Keratinocyte (primary cell): ENCODE results near the gene SLX4. TPM values are rescaled to one million over a fixed set of nuclear protein-coding genes. Genes with fewer than 3 reads are reported as not detected.

Experiments used
- DNase-seq: peaks from one replicate; pipeline ENCODE4 v3.0.0-alpha.2; 2011; ENCODE audit warnings: low read depth, missing footprints, low spot score
- FAIRE-seq: peaks from 2 replicates; lab custom pipeline; 2011; peaks lifted over from hg19 to GRCh38; lab: Jason Lieb, UNC
- H2AFZ ChIP-seq: 2 replicates; pipeline ENCODE4 v1.6.0; 2012; ENCODE audit warnings: low read length, control low read depth, inconsistent platforms; ENCODE audit not compliant: control insufficient read depth
- H3K27ac ChIP-seq: 2 replicates; pipeline ENCODE4 v1.5.1; 2011; ENCODE audit warnings: low read length; ENCODE audit not compliant: control insufficient read depth, insufficient read depth
- H3K27me3 ChIP-seq: 3 replicates; pipeline ENCODE4 v1.6.0; 2011; ENCODE audit warnings: low read length; ENCODE audit not compliant: control insufficient read depth, insufficient read depth; ENCODE audit errors: extremely low read depth
- H3K36me3 ChIP-seq, 2 experiments: 2 replicates in 1 of 2; 3 replicates in 1 of 2; pipeline ENCODE4 v1.5.1; 2011; ENCODE audit warnings: low read length in 2 of 2, mild to moderate bottlenecking in 1 of 2; ENCODE audit not compliant: control insufficient read depth in 2 of 2, insufficient read depth in 2 of 2; ENCODE audit errors: extremely low read depth in 1 of 2
- H3K4me1 ChIP-seq: 3 replicates; pipeline ENCODE4 v1.5.1; 2011; ENCODE audit warnings: low read length; ENCODE audit not compliant: control insufficient read depth, insufficient read depth; ENCODE audit errors: extremely low read depth
- H3K4me2 ChIP-seq: 3 replicates; pipeline ENCODE4 v1.6.0; 2011; ENCODE audit warnings: low read depth, low read length; ENCODE audit not compliant: control insufficient read depth, insufficient read depth; ENCODE audit errors: extremely low read depth
- H3K4me3 ChIP-seq, 3 experiments: fragments of 200-600 bp in 1 of 3; sonication (generic) in 1 of 3; 2 replicates in 2 of 3; 3 replicates in 1 of 3; pipeline ENCODE4 v1.5.1; 2011 to 2016; ENCODE audit warnings: low read length in 3 of 3, mild to moderate bottlenecking in 3 of 3, control low read depth in 2 of 3, inconsistent platforms in 1 of 3, low read depth in 1 of 3, mixed read lengths in 1 of 3, mixed run types in 1 of 3, moderate library complexity in 1 of 3; ENCODE audit not compliant: control insufficient read depth in 2 of 3, insufficient read depth in 2 of 3; ENCODE audit errors: extremely low read depth in 1 of 3
- H3K79me2 ChIP-seq: 2 replicates; pipeline ENCODE4 v1.6.0; 2012; ENCODE audit warnings: low read length; ENCODE audit not compliant: control insufficient read depth, insufficient read depth
- H3K9ac ChIP-seq: 3 replicates; pipeline ENCODE4 v1.6.0; 2011; ENCODE audit warnings: low read length; ENCODE audit not compliant: control insufficient read depth, insufficient read depth; ENCODE audit errors: extremely low read depth
- H3K9me1 ChIP-seq: 3 replicates; pipeline ENCODE4 v1.6.0; 2011; ENCODE audit warnings: low read length; ENCODE audit not compliant: control insufficient read depth, insufficient read depth; ENCODE audit errors: extremely low read depth
- H3K9me3 ChIP-seq: 2 replicates; pipeline ENCODE4 v1.5.1; 2012; ENCODE audit warnings: low read depth, low read length; ENCODE audit not compliant: control insufficient read depth
- H4K20me1 ChIP-seq: 3 replicates; pipeline ENCODE4 v1.6.0; 2011; ENCODE audit warnings: low read length; ENCODE audit not compliant: control insufficient read depth, insufficient read depth; ENCODE audit errors: extremely low read depth
- EZH2 ChIP-seq: IDR thresholded peaks from one replicate; pipeline ENCODE4 v1.6.1; 2012; ENCODE audit warnings: inconsistent platforms, mild to moderate bottlenecking, low read length, moderate library complexity
- dilution Hi-C: fragments of 300-500 bp; cut with MboI; formaldehyde crosslinking; loops from one replicate; pipeline ENCODE4 v1.7.0; 2020; ENCODE audit warnings: low sequenced_read_pairs; ENCODE audit not compliant: extremely low pct_ligation_motif_present
- polyA plus RNA-seq, 5 experiments: library from polyadenylated mRNA; depleted of rRNA in 3 of 5; stranded (reverse) in 3 of 5; stranded (forward) in 1 of 5; unstranded in 1 of 5; fragments of >200 nt; gene quantifications; 1 replicate in 1 of 5; 2 replicates in 3 of 5; 3 replicates in 1 of 5; pipeline versions ENCODE4 v1.2.1 to v1.2.3, GENCODE V29; 2011 to 2012; ENCODE audit warnings: missing spikeins in 2 of 5, low read depth in 1 of 5, low replicate concordance in 1 of 5
- TF ChIP-seq, protein P1 (sequence below), 3 experiments: IDR thresholded peaks in 1 of 3; conservative IDR thresholded peaks in 1 of 3; optimal IDR thresholded peaks in 1 of 3; 2 replicates in 2 of 3; 3 replicates in 1 of 3; pipeline versions ENCODE3 to v1.5.1; 2011; ENCODE audit warnings: low read length in 3 of 3, mild to moderate bottlenecking in 3 of 3, moderate library complexity in 2 of 3, control low read depth in 1 of 3, inconsistent platforms in 1 of 3; ENCODE audit not compliant: insufficient read depth in 2 of 3; ENCODE audit errors: extremely low read depth in 1 of 3

The SLX4 gene
- polyA plus RNA-seq, 1 donor (not counting 4 experiments of a cell fraction or from before 2014, with no cell fraction given): 2.0 TPM

DNA sequence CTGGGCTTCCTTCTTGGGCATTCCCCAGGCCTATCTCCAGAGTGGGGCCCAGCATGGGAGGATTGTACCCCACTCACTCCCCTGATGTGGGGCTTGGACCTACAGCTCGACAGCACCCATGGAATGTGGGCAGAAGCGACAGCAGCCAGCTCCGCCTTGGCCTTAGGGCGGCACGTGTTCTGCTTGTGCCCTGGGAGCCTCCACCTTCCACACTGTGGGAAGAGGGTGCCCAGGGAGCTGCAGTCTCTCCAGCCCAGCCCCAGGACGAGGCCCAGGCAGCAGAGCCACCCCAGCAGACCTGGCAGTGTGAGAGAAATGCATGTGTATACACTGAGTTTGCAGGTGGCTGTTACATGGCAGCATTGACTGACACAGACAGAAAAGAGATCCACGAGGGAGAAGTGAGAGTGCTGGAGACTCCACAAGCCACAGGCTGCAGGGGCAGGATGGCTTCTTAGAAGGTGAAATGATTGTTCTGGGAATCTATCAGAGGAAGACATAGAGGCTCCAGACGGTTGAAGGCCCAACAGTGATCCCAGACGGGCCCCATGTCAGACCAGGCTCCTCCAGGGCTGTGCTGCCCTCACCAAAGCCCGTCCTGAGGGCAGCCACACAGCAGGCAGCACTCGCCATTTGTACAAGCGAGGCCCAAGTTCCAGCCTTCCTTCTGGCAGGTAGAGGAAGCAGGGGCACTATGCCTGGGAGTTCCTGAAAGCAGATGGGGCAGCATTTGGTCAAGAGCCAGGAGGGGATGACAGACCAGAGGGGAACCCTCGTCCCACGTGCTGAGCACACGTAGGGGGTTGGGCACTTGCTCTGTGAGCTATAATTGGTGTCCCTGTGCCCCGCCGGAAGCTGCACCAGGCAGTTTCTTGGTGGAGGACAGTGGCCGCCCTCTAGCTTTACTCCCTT, 40.3 kb upstream of the SLX4 start:
- Histone ChIP-seq H3K36me3 (peaks cover 14 to 15% of the 10 kb centered on the region in 2 experiments), H3K4me3 (no peak overlapping the region), H3K4me2 (no peak overlapping the region), H3K4me1 (no peaks in the 10 kb centered on the region), H2AFZ (no peak overlapping the region), H4K20me1 (peaks cover 4% of the 10 kb centered on the region), H3K9me1 (no peaks in the 10 kb centered on the region), H3K79me2 (no peaks in the 10 kb centered on the region), H3K27ac (no peak overlapping the region), H3K9me3 (no peaks in the 10 kb centered on the region), H3K27me3 (no peaks in the 10 kb centered on the region), H3K9ac (no peak overlapping the region)
- no peak for DNase-seq
- dilution Hi-C loops: no loop called here
- no peak for TF ChIP-seq EZH2
- TF ChIP-seq, protein P1, sequence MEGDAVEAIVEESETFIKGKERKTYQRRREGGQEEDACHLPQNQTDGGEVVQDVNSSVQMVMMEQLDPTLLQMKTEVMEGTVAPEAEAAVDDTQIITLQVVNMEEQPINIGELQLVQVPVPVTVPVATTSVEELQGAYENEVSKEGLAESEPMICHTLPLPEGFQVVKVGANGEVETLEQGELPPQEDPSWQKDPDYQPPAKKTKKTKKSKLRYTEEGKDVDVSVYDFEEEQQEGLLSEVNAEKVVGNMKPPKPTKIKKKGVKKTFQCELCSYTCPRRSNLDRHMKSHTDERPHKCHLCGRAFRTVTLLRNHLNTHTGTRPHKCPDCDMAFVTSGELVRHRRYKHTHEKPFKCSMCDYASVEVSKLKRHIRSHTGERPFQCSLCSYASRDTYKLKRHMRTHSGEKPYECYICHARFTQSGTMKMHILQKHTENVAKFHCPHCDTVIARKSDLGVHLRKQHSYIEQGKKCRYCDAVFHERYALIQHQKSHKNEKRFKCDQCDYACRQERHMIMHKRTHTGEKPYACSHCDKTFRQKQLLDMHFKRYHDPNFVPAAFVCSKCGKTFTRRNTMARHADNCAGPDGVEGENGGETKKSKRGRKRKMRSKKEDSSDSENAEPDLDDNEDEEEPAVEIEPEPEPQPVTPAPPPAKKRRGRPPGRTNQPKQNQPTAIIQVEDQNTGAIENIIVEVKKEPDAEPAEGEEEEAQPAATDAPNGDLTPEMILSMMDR (optimal IDR thresholded peaks at IDR 0.05 in 1 of 3, IDR thresholded peaks at IDR 0.05 in 1 of 3, conservative IDR thresholded peaks at IDR 0.05 in 1 of 3; ENCODE audit: extremely low read depth in 1 of 3, insufficient read depth in 2 of 3, low read length in 3 of 3): no peak
- FAIRE-seq: no peak

DNA sequence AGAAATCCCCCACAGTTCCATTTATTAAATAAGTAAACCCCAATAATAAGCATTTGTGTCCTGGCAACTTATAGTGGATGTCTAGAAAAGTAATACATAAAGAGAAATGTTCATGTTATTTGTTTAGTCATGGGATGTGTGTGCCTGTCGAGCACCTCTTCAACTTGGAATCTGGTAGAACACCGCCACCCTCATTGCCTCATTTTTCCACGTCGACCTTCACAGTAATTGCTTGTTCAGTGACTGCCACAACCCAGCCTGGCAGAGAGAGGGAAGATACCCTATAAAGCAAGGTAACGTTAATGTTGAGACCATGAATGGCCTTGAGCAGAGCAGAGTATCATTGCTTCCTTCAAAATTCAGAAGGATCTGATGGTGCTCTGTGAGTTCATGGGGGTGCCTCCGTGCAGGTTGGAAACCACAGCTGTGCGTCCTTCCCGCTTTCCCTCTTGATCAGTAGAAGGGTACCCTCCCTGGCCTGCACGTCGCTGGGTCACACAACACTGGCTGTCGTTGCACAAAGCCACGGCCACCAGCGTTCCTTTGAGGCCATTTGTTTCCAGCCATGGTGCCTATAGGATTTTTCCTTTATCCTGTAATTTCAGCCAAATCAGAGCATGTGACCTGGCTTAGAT, 39.3 kb upstream of the SLX4 start:
- Histone ChIP-seq H3K79me2 (no peaks in the 10 kb centered on the region), H3K27me3 (no peaks in the 10 kb centered on the region), H3K9ac (no peak overlapping the region), H3K4me2 (no peak overlapping the region), H3K36me3 (peaks cover 11 to 14% of the 10 kb centered on the region in 2 experiments), H3K9me1 (no peaks in the 10 kb centered on the region), H3K27ac (no peak overlapping the region), H3K9me3 (no peaks in the 10 kb centered on the region), H2AFZ (no peak overlapping the region), H4K20me1 (peaks cover 4% of the 10 kb centered on the region), H3K4me1 (no peaks in the 10 kb centered on the region), H3K4me3 (no peak overlapping the region)
- FAIRE-seq (no peak), DNase-seq (no peak)
- dilution Hi-C loops: no loop called here
- TF ChIP-seq, protein P1 (optimal IDR thresholded peaks at IDR 0.05 in 1 of 3, IDR thresholded peaks at IDR 0.05 in 1 of 3, conservative IDR thresholded peaks at IDR 0.05 in 1 of 3; ENCODE audit: extremely low read depth in 1 of 3, insufficient read depth in 2 of 3, low read length in 3 of 3): no peak
- TF ChIP-seq EZH2: no peak
